GM10266 (cell line): ENCODE results near the gene FBLN7.
"Not testable (repeated sequence)": the region's sequence is repeated elsewhere in the genome, so short reads cannot be mapped to it uniquely, and the experiment has no call there.

Experiments used
- DNase-seq: peaks from one replicate; pipeline ENCODE4 v3.0.0; 2012; ENCODE audit errors: extremely low spot score
- TF ChIP-seq, protein P1 (sequence below): IDR thresholded peaks from 2 replicates; pipeline ENCODE4 v1.5.1; 2012; ENCODE audit warnings: mild to moderate bottlenecking, low read depth; ENCODE audit not compliant: control insufficient read depth, insufficient read depth; ENCODE audit errors: missing control alignments

The FBLN7 gene

DNA sequence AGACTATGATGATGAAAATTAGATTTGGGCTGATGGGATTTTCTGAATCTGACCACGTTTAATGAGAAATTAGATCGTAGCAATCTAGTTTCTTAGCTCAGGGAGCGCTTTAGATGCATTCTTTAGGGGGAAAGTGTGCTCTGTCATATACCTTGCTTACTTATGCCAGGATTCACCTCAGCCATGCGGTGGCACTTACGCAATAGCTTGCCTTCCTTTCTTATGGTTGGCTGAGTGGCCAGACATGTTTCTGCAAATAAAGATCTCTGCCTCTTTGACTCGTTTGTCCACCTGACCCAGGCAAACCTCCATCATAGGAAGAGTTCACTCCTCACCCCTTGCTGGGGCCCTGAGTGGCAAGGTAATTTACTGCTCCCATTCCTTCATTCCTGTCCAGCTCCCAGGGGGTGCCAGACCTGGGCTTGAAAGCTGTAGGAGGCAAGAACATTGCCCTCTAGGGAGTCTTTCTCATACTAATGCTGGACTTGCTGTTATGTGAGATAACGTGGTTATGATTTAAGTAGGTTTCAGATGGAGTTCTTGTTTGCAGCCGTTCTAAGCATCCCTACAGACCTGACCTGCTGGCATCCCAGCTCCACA, 57.1 kb downstream of the FBLN7 start:
- DNase-seq: no peak

DNA sequence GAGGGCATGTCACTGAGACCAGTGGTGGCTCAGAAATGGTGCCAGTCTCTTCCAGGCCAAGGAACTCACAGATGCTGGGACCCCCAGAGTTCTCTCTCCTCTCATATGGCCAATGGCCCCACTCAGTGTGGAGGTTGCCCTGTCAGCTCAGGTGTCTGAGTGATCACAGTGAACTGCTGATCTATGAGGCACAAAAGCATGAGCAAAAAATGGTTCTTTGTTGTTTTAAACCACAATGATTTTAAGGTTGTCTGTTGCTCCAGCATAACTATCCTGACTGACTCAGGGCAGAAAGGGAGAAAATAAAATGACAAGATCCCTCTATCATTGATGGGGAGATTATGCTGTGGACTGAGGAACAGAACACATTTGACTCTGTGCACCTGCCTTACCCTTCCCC, 57.8 kb downstream of the FBLN7 start:
- TF ChIP-seq, protein P1, sequence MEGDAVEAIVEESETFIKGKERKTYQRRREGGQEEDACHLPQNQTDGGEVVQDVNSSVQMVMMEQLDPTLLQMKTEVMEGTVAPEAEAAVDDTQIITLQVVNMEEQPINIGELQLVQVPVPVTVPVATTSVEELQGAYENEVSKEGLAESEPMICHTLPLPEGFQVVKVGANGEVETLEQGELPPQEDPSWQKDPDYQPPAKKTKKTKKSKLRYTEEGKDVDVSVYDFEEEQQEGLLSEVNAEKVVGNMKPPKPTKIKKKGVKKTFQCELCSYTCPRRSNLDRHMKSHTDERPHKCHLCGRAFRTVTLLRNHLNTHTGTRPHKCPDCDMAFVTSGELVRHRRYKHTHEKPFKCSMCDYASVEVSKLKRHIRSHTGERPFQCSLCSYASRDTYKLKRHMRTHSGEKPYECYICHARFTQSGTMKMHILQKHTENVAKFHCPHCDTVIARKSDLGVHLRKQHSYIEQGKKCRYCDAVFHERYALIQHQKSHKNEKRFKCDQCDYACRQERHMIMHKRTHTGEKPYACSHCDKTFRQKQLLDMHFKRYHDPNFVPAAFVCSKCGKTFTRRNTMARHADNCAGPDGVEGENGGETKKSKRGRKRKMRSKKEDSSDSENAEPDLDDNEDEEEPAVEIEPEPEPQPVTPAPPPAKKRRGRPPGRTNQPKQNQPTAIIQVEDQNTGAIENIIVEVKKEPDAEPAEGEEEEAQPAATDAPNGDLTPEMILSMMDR: no peak
- no peak for DNase-seq

More for the DNA sequence above, 57.1 kb downstream of the FBLN7 start:
- TF ChIP-seq, protein P1: no peak

DNA sequence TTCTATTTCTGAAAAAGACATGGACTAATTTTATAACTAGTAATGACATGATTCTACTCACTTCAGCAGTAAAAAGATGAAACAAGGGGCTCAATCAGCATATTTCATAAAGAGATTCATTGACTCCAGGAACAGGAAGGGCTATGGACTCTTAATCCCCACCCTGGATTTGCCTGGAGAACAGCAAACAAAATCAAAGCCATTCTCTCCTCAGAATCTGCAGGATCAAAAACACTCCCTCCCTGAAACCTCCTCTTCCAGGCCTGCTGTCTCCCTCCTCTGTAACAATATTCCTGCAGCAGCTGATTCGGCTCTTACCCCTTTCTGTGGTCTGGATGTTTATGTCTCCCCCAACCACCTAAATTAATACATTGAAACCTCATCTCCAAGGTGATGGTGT, 59.7 kb downstream of the FBLN7 start:
- TF ChIP-seq, protein P1: no peak
- no peak for DNase-seq

DNA sequence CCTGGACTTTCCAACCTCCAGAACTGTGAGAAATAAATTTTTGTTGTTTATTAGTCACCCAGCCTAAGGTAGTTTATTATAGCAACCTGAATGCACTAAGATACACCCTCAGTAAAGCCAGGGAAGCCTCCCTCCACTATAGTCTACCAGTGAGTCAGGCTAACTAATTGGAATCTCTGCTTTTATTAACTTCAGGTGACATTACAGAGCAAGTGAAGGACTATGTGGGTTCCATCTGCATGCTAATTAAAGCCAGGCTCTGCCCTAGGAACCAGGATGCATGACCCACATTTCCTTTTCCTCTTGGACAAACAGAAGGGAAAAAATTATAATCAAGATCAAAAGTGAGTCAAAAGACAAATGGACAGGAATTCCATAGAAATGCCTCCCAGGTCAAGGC, 60.6 kb downstream of the FBLN7 start:
- DNase-seq: no peak
- TF ChIP-seq, protein P1: no peak

DNA sequence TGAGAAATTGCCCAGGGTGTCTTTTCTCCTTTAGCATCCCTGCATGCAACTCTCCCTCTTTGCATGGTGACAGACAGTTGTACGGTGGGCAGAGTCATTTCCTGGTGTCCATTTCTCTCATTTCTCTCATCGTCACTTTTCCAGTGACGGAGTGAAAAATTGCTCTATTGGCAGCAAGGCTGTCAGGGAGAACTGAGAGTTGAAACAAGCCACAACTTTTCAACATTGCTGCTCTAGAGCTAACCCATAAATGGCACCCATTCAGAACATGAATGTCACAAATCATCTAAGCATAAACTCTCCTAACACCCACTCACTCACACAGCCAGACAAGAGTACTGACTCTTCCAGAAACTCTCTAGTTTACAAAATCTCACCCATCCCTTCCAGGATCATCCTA, 61.0 kb downstream of the FBLN7 start:
- DNase-seq: no peak
- TF ChIP-seq, protein P1: no peak

DNA sequence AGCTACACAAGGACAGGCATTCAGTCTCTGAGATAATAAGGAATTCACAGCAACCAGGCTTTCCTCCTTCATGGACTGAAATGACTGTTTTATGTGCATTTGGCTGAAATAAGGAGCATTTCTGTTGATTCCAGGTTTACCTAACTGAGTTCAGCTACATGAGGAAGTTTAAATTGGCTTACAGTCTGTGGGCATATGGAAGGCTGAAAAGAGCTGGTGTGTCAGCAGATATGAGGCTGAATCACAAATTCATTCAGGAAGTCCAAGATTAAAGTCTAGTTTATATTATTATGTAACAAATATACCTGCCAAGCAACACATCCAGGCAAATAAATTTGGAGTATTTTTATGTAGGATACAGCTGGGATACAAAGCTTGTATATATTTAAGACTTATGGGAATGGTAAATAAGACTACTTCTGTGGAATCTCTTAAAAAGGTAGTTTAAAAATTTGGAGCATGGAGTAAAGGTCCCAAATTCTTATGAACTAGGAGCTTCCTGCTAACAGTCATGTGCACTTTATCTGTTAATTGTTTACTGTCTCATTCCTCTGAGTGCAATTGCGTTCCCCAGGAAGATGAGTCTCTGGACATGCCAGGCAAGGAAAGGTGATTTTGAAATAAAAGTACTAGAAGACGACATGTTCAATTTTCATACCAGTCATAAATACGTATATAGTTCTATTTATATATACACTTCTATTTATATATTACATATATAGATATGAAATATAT, 63.7 kb downstream of the FBLN7 start:
- TF ChIP-seq, protein P1: no peak
- no peak for DNase-seq

DNA sequence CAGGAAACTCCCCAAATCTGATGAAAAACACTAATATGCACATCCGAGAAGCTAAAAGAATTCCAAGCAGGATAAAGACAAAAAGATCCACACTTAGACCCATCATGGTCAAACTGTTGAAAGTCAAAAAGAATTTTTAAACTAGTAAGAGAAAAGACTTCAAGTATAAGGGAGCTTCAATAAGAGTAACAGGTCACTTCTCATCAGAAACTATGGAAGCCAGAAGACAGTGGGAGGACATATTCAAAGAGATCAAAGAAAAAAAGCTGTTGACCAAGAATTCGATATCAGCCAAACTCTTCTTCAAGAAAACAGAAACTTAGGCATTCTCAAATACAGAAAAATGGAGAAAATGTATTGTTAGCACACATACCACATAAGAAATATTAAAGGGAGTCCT, 66.2 kb downstream of the FBLN7 start:
- TF ChIP-seq, protein P1: no peak
- no peak for DNase-seq

DNA sequence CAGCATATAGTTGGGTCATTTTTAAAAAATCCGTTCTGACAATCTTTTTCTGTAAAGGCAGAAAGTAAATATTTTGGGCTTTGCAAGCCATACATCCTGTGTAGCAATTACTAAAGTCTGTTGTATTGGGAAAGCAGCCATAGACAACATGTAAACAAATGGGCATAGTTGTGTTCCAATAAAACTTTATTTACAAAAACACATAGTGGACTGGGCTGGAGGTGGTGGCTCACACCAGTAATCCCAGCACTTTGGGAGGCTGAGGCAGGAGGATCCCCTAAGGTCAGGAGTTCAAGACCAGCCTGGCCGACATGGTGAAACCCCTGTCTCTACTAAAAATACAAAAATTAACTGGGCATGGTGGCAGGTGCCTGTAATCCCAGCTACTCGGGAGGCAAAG, 69.7 kb downstream of the FBLN7 start:
- not testable (repeated sequence) for DNase-seq
